C1 segment of cervical spinal cord (tissue), 14 donors: ENCODE results near the gene EPHB1.
"Not testable (repeated sequence)": the region's sequence is repeated elsewhere in the genome, so short reads cannot be mapped to it uniquely, and the experiment has no call there.

Experiments used
- DNase-seq, 14 donors: peaks; one replicate each; lab custom pipeline; 2025; lab: John Stamatoyannopoulos, UW

EPHB1 gene

DNA sequence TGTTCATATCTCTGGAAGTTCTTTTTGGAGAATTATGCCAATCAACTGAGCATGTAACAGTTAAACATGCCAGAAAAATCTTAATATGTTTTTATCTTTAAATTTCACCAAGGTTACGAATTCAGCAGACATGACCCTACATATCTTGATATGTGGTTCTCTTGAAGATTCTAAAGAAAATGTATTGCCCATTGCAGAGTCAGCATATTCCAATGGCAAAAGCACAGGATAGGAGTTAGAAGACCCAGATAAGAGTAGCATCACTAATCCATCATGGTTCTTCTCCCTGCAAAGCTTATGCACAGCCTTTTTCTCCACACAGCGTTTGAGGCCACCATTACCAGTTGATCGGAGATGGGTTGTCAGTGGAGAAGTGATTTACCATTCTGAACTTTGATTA lies 402.8 kb downstream of the EPHB1 start:
- DNase-seq, result no peak

DNA sequence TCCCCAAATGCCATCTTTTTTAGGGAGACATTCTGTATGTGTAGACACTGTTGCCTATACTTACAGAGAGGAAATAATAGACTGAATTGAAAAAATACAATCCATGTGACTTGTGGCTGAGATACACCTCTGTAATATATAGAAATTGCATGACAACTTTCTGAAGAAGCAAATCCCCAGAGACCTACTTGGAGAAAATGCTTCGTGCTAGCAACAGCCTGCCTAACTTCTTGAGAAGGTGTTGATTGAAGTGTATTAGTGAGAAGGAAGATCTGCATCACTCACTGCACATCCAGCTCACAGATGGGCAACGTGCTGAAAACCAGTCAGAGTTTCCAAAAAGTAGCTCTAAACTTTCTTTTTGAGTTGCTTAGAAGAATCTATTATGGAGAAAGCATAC lies 404.1 kb downstream of the EPHB1 start:
- no peak for DNase-seq

DNA sequence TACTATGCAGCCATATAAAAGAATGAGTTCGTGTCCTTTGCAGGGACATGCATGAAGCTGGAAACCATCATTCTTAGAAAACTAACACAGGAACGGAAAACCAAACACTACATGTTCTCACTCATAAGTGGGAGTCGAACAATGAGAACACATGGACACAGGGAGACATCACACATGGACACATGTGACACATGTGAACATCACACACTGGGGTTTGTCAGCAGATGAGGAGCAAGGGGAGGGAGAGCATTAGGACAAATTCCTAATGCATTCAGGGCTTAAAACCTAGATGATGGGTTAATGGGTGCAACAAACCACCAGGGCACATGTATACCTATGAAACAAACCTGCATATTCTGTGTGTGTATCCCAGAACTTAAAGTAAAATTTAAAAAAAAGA lies 408.0 kb downstream of the EPHB1 start:
- no peak for DNase-seq

DNA sequence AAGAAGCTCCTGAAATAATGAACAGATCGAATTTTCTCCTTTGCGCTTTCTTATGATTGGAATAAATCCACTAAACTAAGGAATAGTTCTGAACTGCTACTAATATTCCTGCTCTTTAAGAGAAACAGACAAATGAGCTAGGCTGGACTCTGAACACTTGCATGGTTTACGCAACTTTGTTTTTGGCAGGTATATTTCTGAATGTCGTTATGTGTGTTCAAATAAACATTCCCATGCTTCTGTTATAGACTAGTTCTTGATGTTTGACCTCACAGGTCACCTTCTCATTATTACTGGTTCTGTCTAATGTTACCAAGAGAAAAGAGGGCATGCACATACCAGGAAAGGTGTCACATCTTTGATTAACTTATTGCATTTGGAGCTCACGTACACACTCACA lies 418.2 kb downstream of the EPHB1 start:
- DNase-seq, result no peak

DNA sequence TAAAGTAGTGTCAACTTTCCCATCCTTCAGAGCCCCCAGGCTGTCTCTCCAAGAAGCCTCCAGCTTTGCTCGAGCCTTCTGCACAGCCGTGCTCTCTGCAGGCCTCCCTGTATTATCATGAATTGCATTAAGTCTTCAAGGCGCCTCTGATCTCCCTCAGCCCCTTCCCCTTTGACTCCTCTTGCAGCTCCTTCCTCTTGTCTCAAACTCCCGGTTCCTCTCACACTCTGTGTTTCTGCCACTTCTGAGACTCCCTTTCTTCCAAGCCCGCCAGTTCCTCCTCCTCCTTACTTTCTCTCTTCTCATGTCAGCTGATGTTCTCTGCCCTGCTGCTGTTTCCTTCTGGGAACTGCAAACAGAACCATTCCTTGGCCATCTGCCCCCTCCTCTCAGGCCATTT lies 418.8 kb downstream of the EPHB1 start:
- no peak for DNase-seq

DNA sequence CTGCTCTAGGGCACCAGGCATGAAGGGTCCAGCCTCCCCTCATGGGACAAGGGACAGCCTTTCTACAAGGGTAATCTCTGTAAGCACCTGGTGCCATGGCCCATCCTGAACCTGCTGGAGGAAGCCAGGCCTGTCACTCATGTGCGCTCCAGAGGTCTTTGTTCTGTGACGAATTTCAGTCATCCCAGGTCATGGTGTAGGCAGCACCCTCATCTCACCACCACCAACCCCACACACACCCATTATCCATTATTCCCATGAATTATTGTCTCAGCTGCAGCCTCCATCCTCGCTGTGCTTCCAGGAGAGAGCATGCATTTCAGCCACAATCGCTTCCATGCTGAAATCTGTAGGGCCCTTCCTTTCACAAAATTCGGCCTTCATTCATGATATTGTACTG lies 419.3 kb downstream of the EPHB1 start:
- DNase-seq, result no peak

DNA sequence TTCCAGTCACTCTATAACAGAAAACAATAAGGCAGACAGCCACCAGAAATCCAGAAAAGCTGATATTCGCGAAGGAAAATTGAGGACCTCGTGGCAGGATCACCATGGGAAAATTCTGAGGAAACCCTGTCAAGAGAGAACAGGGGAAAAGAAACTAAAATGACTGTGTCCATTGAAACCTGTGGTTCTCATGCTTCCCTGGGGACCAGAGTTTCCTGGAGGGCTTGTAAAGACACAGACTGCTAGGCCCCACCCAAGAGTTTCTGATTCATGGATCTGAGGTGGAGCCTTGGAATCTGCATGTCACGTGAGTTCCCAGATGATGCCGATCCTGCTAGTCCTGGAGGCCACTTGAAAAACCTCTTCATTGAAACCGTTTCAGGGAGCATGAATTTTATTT lies 420.5 kb downstream of the EPHB1 start:
- no peak for DNase-seq

DNA sequence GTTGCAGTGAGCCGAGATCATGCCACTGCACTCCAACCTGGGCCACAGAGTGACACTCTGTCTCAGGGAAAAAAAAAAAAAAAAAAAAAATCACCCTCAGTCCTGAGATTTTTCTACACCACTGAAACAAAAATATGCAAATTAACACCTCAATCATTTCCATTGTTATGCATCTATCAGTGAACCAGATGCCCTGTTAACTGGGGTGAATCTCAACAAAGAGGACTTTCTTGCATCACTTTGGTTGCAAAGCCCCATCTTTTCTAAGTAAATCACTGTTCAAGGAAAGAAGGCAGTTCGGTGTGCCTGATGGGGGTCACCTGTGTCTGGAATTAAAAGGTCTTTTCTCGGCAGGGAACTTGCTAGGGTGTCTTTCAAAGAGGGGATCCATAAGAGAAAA lies 421.6 kb downstream of the EPHB1 start:
- DNase-seq, result no peak

DNA sequence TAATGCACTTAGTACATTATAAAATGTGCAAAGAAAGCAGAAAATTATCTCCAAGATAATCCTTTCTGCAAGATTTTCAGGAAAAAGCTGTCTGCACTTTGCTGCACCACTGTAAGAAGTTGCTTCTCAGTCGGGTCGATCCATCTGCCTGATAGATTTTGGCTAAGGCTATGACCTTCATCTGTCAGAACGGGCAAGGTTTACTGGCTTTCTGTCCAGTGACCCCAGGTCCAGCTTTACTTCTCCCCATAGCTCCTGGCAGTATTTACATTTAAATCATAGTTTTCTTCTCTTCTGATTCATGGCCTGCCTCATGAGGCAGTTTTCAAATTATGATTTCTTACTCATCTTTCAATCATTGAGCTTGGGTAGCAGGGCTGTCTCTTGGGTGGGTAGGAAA lies 422.7 kb downstream of the EPHB1 start:
- no peak for DNase-seq

DNA sequence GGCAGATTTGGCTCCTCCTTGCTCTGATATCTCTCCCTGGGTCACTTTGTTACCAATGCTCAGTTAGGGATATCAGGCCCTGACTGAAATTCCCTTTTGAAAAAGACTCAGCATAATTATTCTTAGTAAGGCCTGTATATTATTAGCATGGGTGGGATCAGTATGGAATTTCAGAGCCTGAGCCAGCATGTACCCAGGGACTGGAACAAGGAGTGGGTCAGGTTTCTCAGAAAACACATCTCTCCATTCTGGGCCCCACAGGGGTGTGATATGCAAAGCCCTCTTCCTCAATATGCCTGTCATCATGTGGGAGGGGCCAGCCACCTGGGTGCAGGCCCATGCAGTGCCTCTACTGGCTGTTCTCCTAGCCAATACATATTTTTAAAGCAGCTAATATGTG lies 423.2 kb downstream of the EPHB1 start:
- no peak for DNase-seq

DNA sequence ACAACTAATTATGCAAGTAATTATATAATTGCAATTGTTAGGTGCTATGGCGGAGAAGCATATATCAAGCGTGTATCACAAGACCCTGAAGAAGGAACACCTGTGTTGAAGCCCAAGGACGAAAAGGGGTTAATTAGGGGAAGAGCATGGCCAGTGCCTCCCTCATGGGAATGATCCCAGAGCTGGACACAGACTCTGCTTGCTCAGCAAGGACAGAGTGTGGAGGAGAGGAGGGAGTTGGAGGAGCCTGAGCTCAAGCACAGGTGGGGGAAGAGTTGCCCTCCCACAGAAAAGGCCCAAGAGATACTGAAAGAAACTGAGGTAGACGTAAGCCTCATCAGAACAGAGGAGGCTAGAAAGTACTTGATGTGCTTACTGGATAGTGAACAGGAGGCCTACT lies 423.7 kb downstream of the EPHB1 start:
- no peak for DNase-seq

DNA sequence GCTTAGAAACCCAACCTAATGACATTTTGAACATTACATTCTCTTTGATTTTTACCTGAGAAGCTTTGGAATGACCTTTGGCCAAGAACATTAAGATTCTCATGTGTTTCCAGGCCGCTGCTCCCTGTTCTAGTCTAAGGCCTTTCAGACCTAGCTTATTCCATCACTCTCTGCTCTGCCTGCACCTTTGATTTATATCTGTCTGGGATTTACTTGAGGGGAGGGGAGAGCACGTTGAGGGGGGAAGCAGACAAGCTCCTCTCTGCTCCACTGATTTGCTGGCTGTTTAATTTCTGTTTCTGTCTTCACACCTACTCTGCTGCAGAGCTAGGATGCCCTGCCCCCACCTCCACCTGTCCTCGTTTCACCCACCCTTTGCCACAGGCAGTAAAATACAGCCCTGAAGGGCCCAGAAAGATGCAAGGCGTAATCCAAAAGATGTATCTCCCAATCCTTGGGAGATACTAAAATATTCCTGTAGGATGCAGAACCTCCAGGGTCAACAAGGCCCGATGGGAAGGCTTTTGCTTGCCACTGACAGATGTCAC lies 429.8 kb downstream of the EPHB1 start:
- DNase-seq, result no peak

DNA sequence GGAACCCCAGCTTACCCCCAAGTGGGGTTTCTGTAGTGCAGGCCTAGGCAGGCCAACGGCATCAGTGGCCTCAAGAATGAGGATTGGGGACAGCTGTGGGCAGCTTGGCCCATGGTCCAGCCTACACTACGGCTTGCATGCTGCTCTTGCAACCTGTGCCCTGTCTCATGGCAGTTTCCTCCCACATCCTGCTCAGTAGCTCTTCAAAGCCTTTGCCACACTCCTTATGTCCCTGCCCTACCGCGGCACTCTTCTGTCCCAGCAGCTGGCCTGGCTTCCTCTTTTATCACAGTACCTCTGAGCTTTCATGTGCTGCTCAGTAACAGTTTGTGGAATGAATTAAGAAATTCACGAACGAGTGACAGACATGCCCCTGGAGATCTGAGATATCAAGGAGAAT lies 431.0 kb downstream of the EPHB1 start:
- no peak for DNase-seq

DNA sequence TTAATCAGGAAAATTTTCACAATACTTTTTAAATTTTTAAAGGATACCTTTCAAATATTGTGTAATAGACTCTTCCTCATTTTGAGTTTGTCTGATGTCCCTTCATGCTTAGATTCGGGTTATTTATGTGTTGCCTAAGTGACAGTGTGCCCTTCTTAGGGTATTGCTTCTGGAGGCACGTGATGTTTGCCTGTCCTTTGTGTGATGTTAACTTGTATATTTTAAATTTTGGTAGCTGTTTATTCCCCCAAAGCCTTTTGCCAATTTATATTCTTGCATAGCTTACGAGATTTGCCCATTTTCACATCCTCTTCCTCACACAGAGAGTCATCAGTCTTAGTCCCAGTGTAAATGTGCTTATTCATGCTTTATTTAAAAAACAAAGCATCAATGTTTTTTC lies 433.1 kb downstream of the EPHB1 start:
- DNase-seq, result no peak

DNA sequence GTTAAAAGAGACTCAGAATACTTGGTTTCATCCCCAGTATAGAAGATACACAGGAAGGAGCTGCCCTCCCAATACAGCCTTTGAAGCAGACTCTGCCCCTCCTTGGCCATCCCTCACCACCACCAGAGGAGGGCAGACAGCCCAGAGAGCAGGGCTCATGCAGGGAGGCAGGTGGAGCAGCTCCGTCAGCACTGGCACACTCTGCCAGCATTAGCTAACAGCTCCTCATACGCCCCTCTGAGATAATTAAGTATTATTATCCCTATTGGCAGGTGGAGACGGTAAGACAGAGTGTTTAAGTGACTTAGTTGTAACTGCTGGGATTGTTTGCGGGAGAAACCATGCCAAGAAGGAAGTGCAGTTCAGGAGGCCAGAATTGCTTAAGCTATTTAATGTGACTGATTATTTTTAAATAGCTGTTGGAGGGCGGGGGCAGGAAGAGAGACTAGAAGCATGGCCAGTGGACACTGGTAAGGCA lies 434.0 kb downstream of the EPHB1 start:
- peak in 3 of 14 donors; percentile 1 to 89 (median 26) for DNase-seq

DNA sequence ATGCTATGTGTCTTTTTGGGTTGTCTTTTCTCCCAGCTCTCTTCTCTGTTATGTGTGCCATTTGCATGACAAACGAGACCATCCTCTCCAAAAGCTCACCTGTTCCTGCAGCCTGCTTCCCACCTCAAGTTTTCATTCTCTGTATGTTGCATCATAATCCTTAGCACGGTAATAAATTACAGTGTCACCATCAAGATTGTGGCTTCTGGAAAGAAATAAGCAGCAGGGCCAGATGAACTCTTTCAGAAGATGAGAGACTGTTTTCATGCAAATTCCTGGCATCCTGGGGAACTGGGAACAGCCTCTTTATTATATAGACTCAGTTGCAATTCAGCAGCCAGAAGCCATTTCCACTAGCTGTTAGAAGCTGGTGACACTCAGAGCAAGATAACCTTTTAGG lies 436.7 kb downstream of the EPHB1 start:
- DNase-seq, result no peak

DNA sequence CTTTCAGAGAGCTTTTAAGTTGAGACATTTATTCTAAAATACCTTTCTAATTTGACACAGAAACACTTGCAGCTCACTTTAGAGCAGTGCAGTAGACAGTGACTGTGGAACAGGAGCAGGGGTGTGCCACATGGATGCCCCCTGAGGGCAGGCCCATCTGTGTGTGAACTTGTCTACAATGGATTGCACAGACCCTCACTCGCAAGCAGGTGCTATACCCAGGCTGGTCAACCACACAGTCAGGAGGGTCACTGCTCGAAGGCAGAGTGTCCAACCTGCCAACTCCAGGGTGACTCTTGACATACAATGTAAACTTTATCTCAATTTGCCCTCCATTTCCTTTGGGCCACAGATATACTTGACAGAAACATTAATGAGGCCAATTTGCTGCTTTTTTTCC lies 437.2 kb downstream of the EPHB1 start:
- no peak for DNase-seq

DNA sequence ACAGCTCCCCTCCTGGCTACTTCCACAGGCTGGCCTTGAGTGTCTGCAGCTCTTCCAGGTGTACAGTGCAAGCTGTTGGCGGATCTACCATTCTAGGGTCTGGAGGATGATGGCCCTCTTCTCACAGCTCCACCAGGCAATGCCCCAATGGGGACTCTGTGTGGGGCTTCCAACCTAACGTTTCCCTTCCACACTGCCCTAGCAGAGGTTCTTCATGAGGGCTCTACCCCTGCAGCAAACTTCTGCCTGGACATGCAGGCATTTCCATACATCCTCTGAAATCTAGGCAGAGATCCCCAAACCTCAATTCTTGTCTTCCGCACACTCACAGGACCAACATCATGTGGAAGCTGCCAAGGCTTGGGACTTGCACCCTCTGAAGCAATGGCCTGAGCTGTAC lies 438.4 kb downstream of the EPHB1 start:
- not testable (repeated sequence) for DNase-seq

DNA sequence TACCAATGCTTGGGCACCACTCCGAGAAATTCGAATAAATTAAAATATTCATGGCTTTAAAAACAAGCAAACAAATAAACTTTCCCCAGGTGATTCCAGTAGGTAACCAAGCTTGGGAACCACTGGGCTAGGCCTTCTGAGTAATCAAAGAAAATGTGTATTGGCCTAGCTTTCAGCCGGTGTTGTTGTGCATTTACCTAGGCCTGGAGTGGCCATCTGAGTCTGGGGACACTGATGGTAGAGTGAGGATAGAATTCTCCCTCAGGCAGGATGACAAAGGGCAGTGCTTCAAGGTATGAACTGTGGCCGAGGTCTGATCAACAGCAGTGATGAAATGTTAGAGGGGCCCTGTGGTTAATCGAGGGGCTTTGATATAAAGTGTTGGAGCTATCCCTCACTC lies 440.5 kb downstream of the EPHB1 start:
- DNase-seq, result no peak

DNA sequence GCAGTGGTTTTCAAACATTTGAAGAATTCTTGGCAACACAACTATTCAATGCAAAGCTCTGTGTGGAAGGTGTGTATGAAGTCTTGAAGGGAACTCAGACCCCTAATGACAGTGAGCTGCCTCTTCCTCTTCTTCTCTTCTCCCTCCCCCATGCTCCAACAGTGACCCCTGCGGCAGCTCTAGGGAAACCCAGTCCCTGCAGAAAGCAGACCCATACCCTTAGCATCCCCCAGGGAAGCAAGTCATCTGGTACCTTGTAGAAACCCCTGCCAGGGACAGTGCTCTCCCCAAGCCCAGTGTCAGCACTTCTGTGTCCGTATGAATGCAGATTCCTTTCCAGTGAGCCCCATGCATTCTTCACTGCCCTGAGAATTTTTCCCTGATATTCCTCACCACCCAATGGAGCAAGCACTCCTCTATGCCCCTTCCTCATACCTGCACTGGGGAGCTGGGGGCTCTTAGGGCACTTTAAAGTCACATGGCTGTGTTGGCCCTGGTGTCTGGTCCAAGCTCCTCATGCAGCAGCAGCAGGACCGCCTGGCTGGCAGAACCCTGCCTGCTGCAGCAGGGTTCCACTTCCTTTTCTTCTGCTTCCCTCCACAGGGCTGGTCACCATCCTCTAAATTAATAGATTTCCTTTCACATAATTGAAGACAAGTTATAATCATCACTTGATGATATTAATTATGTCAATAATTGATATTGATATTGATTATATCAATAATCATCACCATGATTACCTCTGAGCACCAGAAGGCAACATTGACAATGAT lies 442.5 kb downstream of the EPHB1 start:
- DNase-seq, result no peak

DNA sequence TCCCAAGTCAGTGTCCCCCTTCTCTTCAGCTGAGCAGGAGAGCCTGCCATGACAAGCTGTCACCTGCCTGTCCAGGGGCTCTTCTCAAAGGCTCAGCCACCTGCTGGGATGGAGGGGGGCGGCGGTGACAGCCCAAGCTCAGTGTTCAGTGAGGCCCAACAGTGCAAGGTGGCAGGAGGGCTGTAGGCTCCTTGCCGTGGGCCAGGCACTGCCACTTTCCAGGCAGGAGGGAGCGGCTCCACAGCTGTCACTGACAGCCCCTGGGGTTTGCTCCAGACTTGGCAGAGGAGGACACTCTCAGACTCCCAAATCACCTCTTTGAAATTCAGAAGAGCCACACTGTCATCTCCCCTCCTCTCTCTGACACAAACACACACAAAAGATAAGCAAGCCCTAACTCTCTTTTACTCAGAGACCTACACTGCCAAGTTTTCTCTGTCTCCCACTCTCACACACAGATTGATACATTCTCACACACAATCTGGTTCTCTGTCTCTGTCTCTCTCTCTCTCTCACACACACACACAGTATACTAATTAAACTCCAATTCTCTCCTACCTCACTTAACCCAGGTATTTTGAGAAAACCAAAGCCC lies 443.3 kb downstream of the EPHB1 start:
- DNase-seq, result no peak

DNA sequence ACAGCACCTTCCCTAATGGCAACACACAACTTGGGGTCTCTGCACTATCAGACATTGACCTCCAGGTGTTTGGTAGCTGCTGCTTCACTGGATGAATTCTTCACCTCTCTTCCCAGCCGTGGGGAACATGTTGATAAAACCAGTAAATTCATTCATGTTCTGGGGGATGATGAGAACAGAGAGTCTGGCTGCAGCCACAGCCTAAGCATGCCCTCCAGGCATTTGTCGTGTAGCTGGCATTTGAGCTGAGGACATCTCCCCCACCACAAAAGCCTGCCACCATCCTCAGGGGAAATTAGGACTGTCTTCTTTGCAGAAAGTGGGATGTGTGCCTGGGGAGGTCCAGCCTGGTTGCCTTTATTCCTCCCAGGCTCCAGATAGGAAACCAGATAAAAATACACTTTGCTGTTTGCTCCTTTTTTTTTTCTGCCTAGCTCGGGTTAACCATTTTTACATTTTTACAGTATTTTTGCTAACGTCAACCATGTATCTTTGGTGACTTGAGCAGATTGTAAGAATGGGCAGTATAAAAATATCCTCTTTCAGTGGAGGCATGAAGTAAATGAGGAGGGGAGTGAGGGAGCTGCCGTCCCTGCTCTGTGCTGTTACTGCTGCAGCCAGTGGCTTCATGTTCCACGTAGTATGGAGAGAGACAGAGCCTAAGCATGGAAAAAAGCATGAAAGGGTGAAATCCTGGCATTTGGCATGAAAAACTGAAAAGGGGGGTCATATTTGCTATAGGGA lies 444.0 kb downstream of the EPHB1 start:
- no peak for DNase-seq

DNA sequence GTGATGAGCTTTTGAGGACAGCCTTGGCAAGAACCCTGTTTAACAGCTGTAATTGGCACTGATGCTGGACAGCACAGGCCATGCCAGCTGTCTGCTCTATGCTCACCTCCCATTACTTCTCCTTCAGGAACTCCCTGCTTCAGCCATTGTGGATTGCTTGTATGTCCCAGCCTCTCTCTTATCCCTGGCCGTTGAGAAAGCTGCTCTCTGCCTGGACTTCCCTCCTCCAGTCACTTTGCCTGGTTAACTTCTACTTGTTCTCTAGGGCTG lies 444.5 kb downstream of the EPHB1 start:
- DNase-seq, result no peak
